Right atrium auricular region (tissue), 2 donors: ENCODE measurements around the gene HVCN1. TPM values are rescaled to one million over a fixed set of nuclear protein-coding genes. Genes with fewer than 3 reads are reported as not detected.
A peak's percentile ranks its signal among the peaks of the same experiment; 100 is the strongest.

Experiments used
- DNase-seq: peaks from one replicate; pipeline ENCODE4 v3.0.0-alpha.2; 2019; ENCODE audit warnings: low spot score
- H3K27ac ChIP-seq, 2 donors: fragments of 200-600 bp; sonication (generic); 1 replicate in 1 of 2; 2 replicates in 1 of 2; pipeline ENCODE4 v1.5.1; 2016 to 2019
- H3K27me3 ChIP-seq, 2 donors: fragments of 200-600 bp; sonication (generic); one replicate each; pipeline versions ENCODE4 v1.5.1 to v1.6.0; 2017 to 2019
- H3K36me3 ChIP-seq: fragments of 200-600 bp; sonication (generic); one replicate; pipeline ENCODE4 v1.5.1; 2016
- H3K4me1 ChIP-seq, 2 donors: fragments of 200-600 bp; sonication (generic); one replicate each; pipeline versions ENCODE4 v1.5.1 to v1.6.0; 2017 to 2019
- H3K4me3 ChIP-seq, 2 donors: fragments of 200-600 bp; sonication (generic); 1 replicate in 1 of 2; 2 replicates in 1 of 2; pipeline ENCODE4 v1.5.1; 2017 to 2019; ENCODE audit warnings: mild to moderate bottlenecking in 1 of 2, moderate library complexity in 1 of 2
- H3K9me3 ChIP-seq, 2 donors: fragments of 200-600 bp; sonication (generic); one replicate each; pipeline ENCODE4 v1.5.1; 2019
- CTCF ChIP-seq, 2 donors: fragments of 200-600 bp; sonication (generic); IDR thresholded peaks; one replicate each; pipeline ENCODE4 v1.5.1; 2019; ENCODE audit warnings: antibody characterized with exemption in 2 of 2
- total RNA-seq, 2 donors: library from RNA; depleted of rRNA; stranded (reverse); fragments of >200 nt; gene quantifications; one replicate each; pipeline ENCODE4 v1.1.0, GENCODE V29; 2016

HVCN1 gene
- total RNA-seq, 2 donors from 2014 or later = 21.7 to 24.1 TPM

GRCh38 chr12:110680032-110680431 lies 8.9 kb downstream of the HVCN1 start:
- H3K27ac ChIP-seq = no peak overlapping the region
- no peaks in the 10 kb centered on the region for H3K27me3 ChIP-seq
- H3K9me3 ChIP-seq = peaks cover 0 to 2% of the 10 kb centered on the region in 2 donors
- no peak for TF ChIP-seq CTCF (IDR thresholded peaks at IDR 0.05)
- H3K36me3 ChIP-seq = no peaks in the 10 kb centered on the region
- DNase-seq = no peak
- H3K4me1 ChIP-seq = peaks cover 0 to 8% of the 10 kb centered on the region in 2 donors
- no peak overlapping the region for H3K4me3 ChIP-seq

DNA sequence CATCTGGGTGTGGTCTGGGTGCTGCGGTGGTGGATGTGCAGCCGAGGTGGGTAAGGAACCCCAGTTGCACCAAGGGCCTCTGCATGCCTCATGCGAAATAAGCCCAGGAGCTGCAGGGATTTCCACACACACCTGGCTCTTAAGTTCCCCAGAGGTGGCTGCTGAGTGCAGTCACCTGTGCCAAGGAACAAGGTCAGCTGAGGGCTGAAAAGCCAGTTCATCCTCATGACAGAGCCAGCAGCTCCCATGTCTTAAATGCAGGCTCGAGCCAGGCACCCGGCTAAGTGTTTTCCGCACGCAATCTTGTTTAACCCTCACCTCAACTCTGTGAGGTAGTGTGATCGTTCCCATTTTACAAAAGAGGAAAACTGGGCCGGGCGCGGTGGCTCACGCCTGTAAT lies 9.7 kb downstream of the HVCN1 start:
- H3K9me3 ChIP-seq = peaks cover 0 to 4% of the 10 kb centered on the region in 2 donors
- H3K27me3 ChIP-seq = no peaks in the 10 kb centered on the region
- peaks cover 0 to 8% of the 10 kb centered on the region in 2 donors for H3K4me1 ChIP-seq
- no peak overlapping the region for H3K27ac ChIP-seq
- H3K36me3 ChIP-seq = no peaks in the 10 kb centered on the region
- no peak for DNase-seq
- TF ChIP-seq CTCF (IDR thresholded peaks at IDR 0.05) = no peak
- no peak overlapping the region for H3K4me3 ChIP-seq

DNA sequence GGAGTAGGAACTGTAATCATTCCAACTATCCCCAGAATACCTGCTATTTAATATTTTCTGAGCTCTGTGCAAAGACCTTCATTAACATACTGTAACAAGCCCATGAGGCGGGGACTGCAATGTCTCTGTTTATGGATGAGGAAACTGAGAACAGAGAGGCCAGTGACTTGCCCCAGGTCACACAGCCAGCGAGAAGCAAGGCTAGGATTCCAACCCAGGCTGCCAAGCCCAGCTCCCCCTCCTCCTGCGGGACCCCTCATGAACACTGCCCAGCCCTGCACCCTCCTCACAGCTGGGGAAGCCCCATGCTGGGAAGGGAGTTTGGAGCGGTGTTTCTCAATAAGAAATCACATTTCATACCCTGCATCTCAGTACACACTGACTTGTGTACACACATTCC lies 10.9 kb downstream of the HVCN1 start:
- no peak for TF ChIP-seq CTCF (IDR thresholded peaks at IDR 0.05)
- peaks cover 0 to 8% of the 10 kb centered on the region in 2 donors for H3K4me1 ChIP-seq
- no peak overlapping the region for H3K4me3 ChIP-seq
- no peak for DNase-seq
- H3K36me3 ChIP-seq = no peaks in the 10 kb centered on the region
- H3K9me3 ChIP-seq = peaks cover 0 to 4% of the 10 kb centered on the region in 2 donors
- H3K27ac ChIP-seq = peak overlapping the region; percentile 46 to 49
- no peaks in the 10 kb centered on the region for H3K27me3 ChIP-seq

DNA sequence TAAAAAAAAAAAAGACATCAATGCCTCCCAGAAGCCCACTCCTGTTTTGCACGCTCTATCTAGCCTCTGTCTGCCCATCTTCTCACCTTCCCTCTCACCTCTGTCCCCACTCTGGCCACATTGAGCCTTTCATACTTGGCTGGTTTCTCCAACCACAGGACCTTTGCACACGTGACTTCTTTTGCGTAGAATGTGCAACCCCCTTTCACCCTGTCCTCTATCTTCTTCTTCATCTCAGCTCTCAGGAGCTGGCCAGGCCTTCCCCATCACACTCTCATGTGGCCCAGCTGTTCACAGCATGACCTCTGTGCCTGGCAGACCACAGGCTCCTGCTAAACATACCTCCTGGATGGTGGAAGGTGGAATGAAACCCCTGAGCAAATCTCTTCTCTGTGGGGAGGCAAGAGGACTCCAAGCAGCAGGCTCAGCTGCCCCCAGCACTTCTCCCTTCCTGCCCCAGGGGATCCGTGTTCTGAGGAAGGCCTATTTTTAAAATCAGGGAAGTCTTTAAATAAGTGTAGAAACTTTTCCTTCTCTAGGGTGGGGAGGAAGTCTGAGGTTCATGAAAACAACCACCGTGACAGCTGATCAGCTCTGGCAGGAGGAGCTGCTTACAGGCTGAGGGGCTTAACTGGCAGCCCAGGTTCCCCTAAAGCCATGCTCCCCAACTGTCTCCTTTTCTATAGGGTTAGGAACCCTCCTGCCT lies 11.6 kb downstream of the HVCN1 start:
- peak overlapping the region; percentile 46 to 49 for H3K27ac ChIP-seq
- H3K4me1 ChIP-seq = peaks cover 0 to 8% of the 10 kb centered on the region in 2 donors
- H3K36me3 ChIP-seq = no peaks in the 10 kb centered on the region
- H3K4me3 ChIP-seq = no peak overlapping the region
- DNase-seq = no peak
- peaks cover 0 to 4% of the 10 kb centered on the region in 2 donors for H3K9me3 ChIP-seq
- no peak for TF ChIP-seq CTCF (IDR thresholded peaks at IDR 0.05)
- H3K27me3 ChIP-seq = no peaks in the 10 kb centered on the region

DNA sequence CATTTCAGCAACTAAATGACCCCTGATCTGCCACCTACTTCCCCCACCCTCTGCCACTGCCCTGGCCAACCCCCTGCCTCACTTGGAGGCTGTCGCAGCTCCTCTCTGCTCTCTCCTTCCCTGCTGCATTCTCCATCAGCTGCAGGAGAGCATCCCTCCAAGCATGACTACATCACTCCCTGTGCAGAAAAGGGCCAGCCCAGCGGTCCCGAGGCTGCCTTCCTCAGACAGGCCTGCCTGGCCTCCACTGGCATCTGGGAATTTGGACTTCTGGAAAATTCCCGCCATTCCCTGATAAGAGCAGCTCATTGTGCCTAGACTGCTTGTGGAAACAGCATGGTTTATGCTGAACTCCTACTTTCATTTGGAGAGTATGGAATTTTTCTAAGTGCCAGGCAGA lies 12.7 kb downstream of the HVCN1 start:
- Histone ChIP-seq H3K27me3 (no peaks in the 10 kb centered on the region), H3K4me3 (no peak overlapping the region), H3K36me3 (no peaks in the 10 kb centered on the region), H3K4me1 (peaks cover 0 to 8% of the 10 kb centered on the region in 2 donors), H3K9me3 (peaks cover 0 to 4% of the 10 kb centered on the region in 2 donors), H3K27ac (no peak overlapping the region)
- TF ChIP-seq CTCF (IDR thresholded peaks at IDR 0.05) = no peak
- DNase-seq = no peak
